ENCODE measurements around the gene GREM1.

- TF ChIP-seq CTCF (conservative IDR thresholded peaks at IDR 0.05 in 1 of 2, IDR thresholded peaks at IDR 0.05 in 1 of 2; ENCODE audit: low read depth in 1 of 2, low read length in 2 of 2): no peak
- TF ChIP-seq EZH2 (IDR thresholded peaks at IDR 0.05; ENCODE audit: low read length, missing control alignments): no peak
These were observed 1.4 kb upstream of the GREM1 start for GRCh38 chr15:32716216-32716914.
